ENCODE data around the gene ADGRV1. TPM values are rescaled to one million over a fixed set of nuclear protein-coding genes. Genes with fewer than 3 reads are reported as not detected.

Gene ADGRV1
- total and polyA plus RNA-seq, 9 of the 15 experiments (the other 6 are each of a cell fraction or from before 2014, with no cell fraction given) = 21.7 to 156 (median 58.2) TPM

- TF ChIP-seq ZNF445 (CRISPR knock-in tag; IDR thresholded peaks at IDR 0.05; ENCODE audit: low read depth) (no peak), MCM7 (IDR thresholded peaks at IDR 0.05) (no peak), ZNF316 (IDR thresholded peaks at IDR 0.05) (no peak), KDM5B (IDR thresholded peaks at IDR 0.05; ENCODE audit: insufficient replicate concordance, low read depth, low read length) (peak; percentile 93), SMC3 (conservative IDR thresholded peaks at IDR 0.05; ENCODE audit: insufficient read depth, low read depth, low read length) (no peak), ARID3B (CRISPR knock-in tag; IDR thresholded peaks at IDR 0.05; ENCODE audit: borderline replicate concordance) (no peak), SREBF1 (IDR thresholded peaks at IDR 0.05; ENCODE audit: borderline replicate concordance, low read depth, low read length) (no peak), MNT (conservative IDR thresholded peaks at IDR 0.05) (peak; percentile 39 to 64; a peak in 3 of 4 replicates), IRF9 (tag; IDR thresholded peaks at IDR 0.05) (no peak), GMEB1 (CRISPR knock-in tag; IDR thresholded peaks at IDR 0.05) (peak; percentile 98), ZNF280A (IDR thresholded peaks at IDR 0.05; ENCODE audit: low read depth, partially characterized antibody) (no peak), ETV6 (IDR thresholded peaks at IDR 0.05; ENCODE audit: borderline replicate concordance in 1 of 2, low read depth in 2 of 2, low read length in 1 of 2) (no peak; a peak in 1 of 4 replicates), ETV6 (CRISPR knock-in tag; IDR thresholded peaks at IDR 0.05; ENCODE audit: borderline replicate concordance) (no peak), PYGO2 (tag; IDR thresholded peaks at IDR 0.05) (no peak), THRAP3 (IDR thresholded peaks at IDR 0.05; ENCODE audit: borderline replicate concordance) (no peak), ATF2 (CRISPR knock-in tag; IDR thresholded peaks at IDR 0.05) (no peak), ATF1 (CRISPR knock-in tag; IDR thresholded peaks at IDR 0.05) (no peak), ATF1 (tag; IDR thresholded peaks at IDR 0.05) (peak; percentile 92)
Observed at GRCh38 chr5:90529194-90529938, 29.2 kb upstream of the ADGRV1 start, which contains the start of gene LYSMD3 (continued).

All from K562 (cell line).